IMR-90 (cell line): Measurements from ENCODE around the gene PPP1R9A. TPM values are rescaled to one million over a fixed set of nuclear protein-coding genes. Genes with fewer than 3 reads are reported as not detected.

Experiments
- ATAC-seq: fragments of 200-7000 bp; cut with Tn5 transposase; 2 replicates; pipeline ENCODE4 v1.9.1; 2020; ENCODE audit warnings: low read depth, mild to moderate bottlenecking, moderate library complexity
- BruUV-seq: library from RNA; stranded (reverse); fragments of 400-500 nt; replicated peaks from 2 replicates; lab custom pipeline; 2021; lab: Mats Ljungman, UMichigan
- CTCF ChIA-PET: fragments of 300-600 bp; formaldehyde crosslinking; extraction: SDS; loops from one replicate; lab custom pipeline; 2021; ENCODE audit warnings: antibody characterized with exemption; lab: Yijun Ruan, JAX
- POLR2A ChIA-PET: fragments of 300-600 bp; sonication (Branson Sonifier 250); formaldehyde crosslinking; loops from one replicate; lab custom pipeline; 2022; ENCODE audit warnings: antibody characterized with exemption; ENCODE audit not compliant: unreplicated experiment; lab: Charles Lee
- DNase-seq: peaks from one replicate; pipeline ENCODE4 v3.0.0; 2013
- H2AFZ ChIP-seq: replicated peaks from 2 replicates; pipeline ENCODE3; 2013; ENCODE audit warnings: low read length, mild to moderate bottlenecking; ENCODE audit not compliant: poor library complexity
- H2AK5ac ChIP-seq: 2 replicates; pipeline ENCODE4 v1.6.1; 2013; ENCODE audit warnings: low read depth, low read length, inconsistent platforms
- H2AK9ac ChIP-seq: replicated peaks from 2 replicates; pipeline ENCODE3; 2013; ENCODE audit warnings: mild to moderate bottlenecking, low read depth, low read length, moderate library complexity; ENCODE audit not compliant: poor library complexity
- H2BK120ac ChIP-seq: 2 replicates; pipeline ENCODE4 v1.6.1; 2013; ENCODE audit warnings: low read depth, low read length, inconsistent platforms
- H2BK15ac ChIP-seq: 3 replicates; pipeline ENCODE4 v1.6.1; 2013; ENCODE audit warnings: low read depth, low read length, inconsistent platforms
- H2BK20ac ChIP-seq: 2 replicates; pipeline ENCODE4 v1.6.1; 2013; ENCODE audit warnings: low read depth, mild to moderate bottlenecking, inconsistent platforms, low read length, moderate library complexity
- H2BK5ac ChIP-seq: 2 replicates; pipeline ENCODE4 v1.6.1; 2013; ENCODE audit warnings: mild to moderate bottlenecking, low read depth, low read length, inconsistent platforms; ENCODE audit not compliant: poor library complexity, severe bottlenecking
- H3K14ac ChIP-seq: replicated peaks from 2 replicates; pipeline ENCODE4 v1.6.1; 2013; ENCODE audit warnings: low read depth, low read length, inconsistent platforms
- H3K18ac ChIP-seq: 2 replicates; pipeline ENCODE4 v1.6.1; 2013; ENCODE audit warnings: low read depth, low read length, control low read depth
- H3K23ac ChIP-seq: 2 replicates; pipeline ENCODE4 v1.6.1; 2013; ENCODE audit warnings: low read depth, low read length, inconsistent platforms
- H3K27ac ChIP-seq: 2 replicates; pipeline ENCODE4 v1.5.1; 2013; ENCODE audit warnings: mild to moderate bottlenecking, control low read depth, low read length; ENCODE audit not compliant: insufficient read depth
- H3K27me3 ChIP-seq: 2 replicates; pipeline ENCODE4 v1.6.1; 2013; ENCODE audit warnings: low read length; ENCODE audit not compliant: control insufficient read depth, insufficient read depth
- H3K36me3 ChIP-seq: 2 replicates; pipeline ENCODE4 v1.6.1; 2013; ENCODE audit warnings: low read length, mixed read lengths; ENCODE audit not compliant: control insufficient read depth, insufficient read depth
- H3K4ac ChIP-seq: 2 replicates; pipeline ENCODE4 v1.6.1; 2013; ENCODE audit warnings: low read depth, low read length, inconsistent platforms
- H3K4me1 ChIP-seq: 2 replicates; pipeline ENCODE4 v1.6.1; 2013; ENCODE audit warnings: low read length, mixed read lengths; ENCODE audit not compliant: control insufficient read depth, insufficient read depth
- H3K4me2 ChIP-seq: 2 replicates; pipeline ENCODE4 v1.6.1; 2013; ENCODE audit warnings: low read depth, mild to moderate bottlenecking, control low read depth, low read length, moderate library complexity
- H3K4me3 ChIP-seq: 2 replicates; pipeline ENCODE4 v1.5.1; 2013; ENCODE audit warnings: low read depth, mild to moderate bottlenecking, control low read depth, low read length, moderate library complexity; ENCODE audit not compliant: insufficient read depth
- H3K56ac ChIP-seq: 2 replicates; pipeline ENCODE4 v1.6.1; 2013; ENCODE audit warnings: low read length, inconsistent platforms; ENCODE audit not compliant: insufficient read depth; ENCODE audit errors: extremely low read depth
- H3K79me1 ChIP-seq, 2 experiments: 2 replicates each; pipeline ENCODE4 v1.6.1; 2013; ENCODE audit warnings: low read length in 2 of 2, inconsistent platforms in 1 of 2, low read depth in 1 of 2
- H3K9ac ChIP-seq: 2 replicates; pipeline ENCODE4 v1.6.1; 2013; ENCODE audit warnings: low read depth, low read length, control low read depth
- H3K9me1 ChIP-seq: 2 replicates; pipeline ENCODE4 v1.6.1; 2013; ENCODE audit warnings: low read length, inconsistent platforms; ENCODE audit not compliant: insufficient read depth
- H3K9me3 ChIP-seq: 2 replicates; pipeline ENCODE4 v1.6.1; 2013; ENCODE audit warnings: low read length; ENCODE audit not compliant: control insufficient read depth, insufficient read depth
- H4K20me1 ChIP-seq: 2 replicates; pipeline ENCODE4 v1.6.1; 2013; ENCODE audit warnings: low read length, inconsistent platforms; ENCODE audit not compliant: insufficient read depth
- H4K5ac ChIP-seq: 2 replicates; pipeline ENCODE4 v1.6.1; 2013; ENCODE audit warnings: mild to moderate bottlenecking, low read depth, low read length, control low read depth
- H4K8ac ChIP-seq, 2 experiments: 2 replicates each; pipeline ENCODE4 v1.6.1; 2013; ENCODE audit warnings: low read depth in 2 of 2, low read length in 2 of 2, control low read depth in 1 of 2, inconsistent platforms in 1 of 2
- H4K91ac ChIP-seq: 2 replicates; pipeline ENCODE4 v1.6.1; 2013; ENCODE audit warnings: low read depth, low read length, inconsistent platforms; ENCODE audit not compliant: insufficient read depth
- BHLHE40 ChIP-seq: fragments of 150-350 bp; IDR thresholded peaks from 2 replicates; pipeline ENCODE4 v1.6.1; 2016; ENCODE audit warnings: mild to moderate bottlenecking, low read depth, low read length
- CEBPB ChIP-seq: IDR thresholded peaks from 2 replicates; pipeline ENCODE4 v1.6.1; 2012; ENCODE audit warnings: low read depth, low read length, improper control_type of control experiment
- MAZ ChIP-seq: IDR thresholded peaks from 2 replicates; pipeline ENCODE4 v1.6.1; 2012; ENCODE audit warnings: low read depth, mild to moderate bottlenecking, low read length, improper control_type of control experiment, moderate library complexity, borderline replicate concordance
- POLR2A ChIP-seq: IDR thresholded peaks from 2 replicates; pipeline ENCODE4 v1.6.1; 2012; ENCODE audit warnings: mild to moderate bottlenecking, low read depth, low read length
- RAD21 ChIP-seq: IDR thresholded peaks from 2 replicates; pipeline ENCODE4 v1.6.1; 2012; ENCODE audit warnings: low read length, improper control_type of control experiment
- RFX5 ChIP-seq: IDR thresholded peaks from 2 replicates; pipeline ENCODE4 v1.8.0; 2012; ENCODE audit warnings: low read depth, mild to moderate bottlenecking, low read length, moderate library complexity
- USF2 ChIP-seq: fragments of 150-350 bp; IDR thresholded peaks from 2 replicates; pipeline ENCODE4 v1.6.1; 2017; ENCODE audit warnings: mild to moderate bottlenecking, antibody characterized with exemption, low read length, low read depth
- WGBS, 2 experiments: methylation state at CpG; one replicate each; pipeline versions ENCODE4 v1.1.5 to v1.1.7; 2013; ENCODE audit warnings: missing lambda C conversion rate in 2 of 2; ENCODE audit not compliant: insufficient read length in 1 of 2; ENCODE audit errors: extremely low coverage in 2 of 2; 5-methylcytosine and 5-hydroxymethylcytosine counted together
- dilution Hi-C: fragments of 300-500 bp; cut with HindIII; formaldehyde crosslinking; loops from one replicate; pipeline ENCODE4 v1.14.3; 2018; ENCODE audit warnings: low sequenced_read_pairs; ENCODE audit not compliant: unreplicated experiment
- in situ Hi-C: fragments of 300-500 bp; cut with MboI; formaldehyde crosslinking; loops from 3 replicates; pipeline ENCODE4 v1.14.3; 2019; ENCODE audit warnings: low sequenced_read_pairs, inconsistent platforms, mixed read lengths
- intact Hi-C: fragments of 100-400 bp; cut with micrococcal nuclease; formaldehyde crosslinking; loops from 2 replicates; pipeline ENCODE4 v1.10.0; 2022
- polyA plus RNA-seq, 3 experiments: library from polyadenylated mRNA; depleted of rRNA; stranded (reverse); fragments of >200 nt; gene quantifications; 2 replicates each; pipeline ENCODE4 v1.2.3, GENCODE V29; 2012; ENCODE audit warnings: low replicate concordance in 1 of 3
- total RNA-seq: library from RNA; depleted of rRNA; stranded (reverse); fragments of >200 nt; gene quantifications from 2 replicates; pipeline ENCODE4 v1.2.3, GENCODE V29; 2012

The PPP1R9A gene
- total and polyA plus RNA-seq, 2 of the 4 experiments (the other 2 are of a cell fraction): not detected

GRCh38 chr7:94883616-94884015, 23.8 kb upstream of the PPP1R9A start:
- H2AK9ac ChIP-seq: no peak overlapping the region
- no peak overlapping the region for H3K27ac ChIP-seq
- POLR2A ChIA-PET: no interaction called here
- no peak overlapping the region for H3K4ac ChIP-seq
- dilution Hi-C loops: no loop called here
- ATAC-seq: no peak
- H3K9ac ChIP-seq: no peak overlapping the region
- H3K9me3 ChIP-seq: no peaks in the 10 kb centered on the region; the same call in 1 of the 2 replicates
- no peak overlapping the region for H3K4me2 ChIP-seq
- no peak overlapping the region for H2AK5ac ChIP-seq
- no peak overlapping the region for H4K91ac ChIP-seq
- no peak overlapping the region for H2BK15ac ChIP-seq
- in situ Hi-C loops: no loop called here
- no peaks in the 10 kb centered on the region for H3K4me1 ChIP-seq
- H2BK20ac ChIP-seq: no peak overlapping the region
- H3K36me3 ChIP-seq: no peaks in the 10 kb centered on the region
- intact Hi-C loops: no loop called here
- H2BK5ac ChIP-seq: no peak overlapping the region
- no peak overlapping the region for H2BK120ac ChIP-seq
- H3K18ac ChIP-seq: no peak overlapping the region
- H4K8ac ChIP-seq: no peak overlapping the region
- WGBS, 2 experiments: no CpG with 5 or more reads among the region's 1 CpG
- no peak for DNase-seq
- H2AFZ ChIP-seq: no peak overlapping the region
- H3K79me1 ChIP-seq: no peaks in the 10 kb centered on the region
- no peaks in the 10 kb centered on the region for H3K27me3 ChIP-seq
- no peak overlapping the region for H3K56ac ChIP-seq
- no peak overlapping the region for H3K14ac ChIP-seq
- no peak overlapping the region for H4K5ac ChIP-seq
- no peaks in the 10 kb centered on the region for H4K20me1 ChIP-seq
- CTCF ChIA-PET: no interaction called here
- TF ChIP-seq RFX5 (no peak), USF2 (no peak), CEBPB (no peak), RAD21 (no peak), POLR2A (no peak), MAZ (no peak), BHLHE40 (no peak)
- no peak overlapping the region for H3K23ac ChIP-seq
- BruUV-seq: no TSS peak
- no peak overlapping the region for H3K4me3 ChIP-seq
- no peaks in the 10 kb centered on the region for H3K9me1 ChIP-seq
